Measurements from ENCODE around the gene LMO2. TPM values are rescaled to one million over a fixed set of nuclear protein-coding genes. Genes with fewer than 3 reads are reported as not detected.

The LMO2 gene
- total RNA-seq, 1 experiment from 2014 or later, result 0.33 TPM

GRCh38 chr11:33893711-33894397 lies 2.0 kb upstream of the LMO2 start:
- no peak overlapping the region for H3T11ph ChIP-seq (ENCODE audit: low read length)
- WGBS (ENCODE audit: extremely low coverage, insufficient read length, low lambda C conversion rate), result no CpG with 5 or more reads among the region's 14 CpGs
- no peaks in the 10 kb centered on the region for H3K27me3 ChIP-seq (ENCODE audit: insufficient read depth, low read length)
- H2BK15ac ChIP-seq (ENCODE audit: low read depth, low read length), result no peak overlapping the region
- H2BK5ac ChIP-seq (ENCODE audit: insufficient read length, low read length), result no peak overlapping the region
- H3K27me3 Mint-ChIP-seq (ENCODE audit: low read depth), result peaks cover 2% of the 10 kb centered on the region; the same call in 1 of the 2 replicates
- no peak overlapping the region for H3K18ac ChIP-seq (ENCODE audit: insufficient read length, low read depth, low read length)
- no peak overlapping the region for H2BK120ac ChIP-seq (ENCODE audit: low read depth, low read length, poor library complexity, severe bottlenecking)
- no peak overlapping the region for H3K4me2 ChIP-seq (ENCODE audit: insufficient read depth, insufficient read length, low read length)
- H3K4me1 ChIP-seq (ENCODE audit: insufficient read depth, low read length), result no peaks in the 10 kb centered on the region
- DNase-seq, result no peak
- H3K9ac ChIP-seq (ENCODE audit: extremely low read depth, insufficient read length, low read length), result no peak overlapping the region
- no peaks in the 10 kb centered on the region for H3K36me3 Mint-ChIP-seq (ENCODE audit: insufficient read depth in 1 of 3, low read depth in 3 of 3)
- H3K9me3 ChIP-seq (ENCODE audit: control insufficient read depth, low read depth, low read length), result no peaks in the 10 kb centered on the region
- H3K79me2 ChIP-seq (ENCODE audit: insufficient read depth, low read length), result no peaks in the 10 kb centered on the region
- H4K20me1 ChIP-seq (ENCODE audit: control insufficient read depth, insufficient read depth, insufficient read length), result no peaks in the 10 kb centered on the region
- TF ChIP-seq CTCF (conservative IDR thresholded peaks at IDR 0.05), result no peak
- H2AFZ ChIP-seq (ENCODE audit: low read length), result no peak overlapping the region
- H3K4me1 Mint-ChIP-seq, result peaks cover 19 to 21% of the 10 kb centered on the region in 2 experiments
- no peak overlapping the region for H3K14ac ChIP-seq (ENCODE audit: insufficient read depth, low read length)
- H2AK5ac ChIP-seq (ENCODE audit: insufficient read length, low read length), result no peak overlapping the region
- H3K23me2 ChIP-seq (ENCODE audit: insufficient read length, low read depth, low read length, poor library complexity, severe bottlenecking), result no peaks in the 10 kb centered on the region
- no peak overlapping the region for H3K27ac ChIP-seq (ENCODE audit: insufficient read length, low read depth, low read length)
- H3K56ac ChIP-seq (ENCODE audit: insufficient read length, low read depth, low read length), result no peak overlapping the region
- H3K27ac Mint-ChIP-seq, result no peak overlapping the region
- H4K5ac ChIP-seq (ENCODE audit: insufficient read length, low read depth, low read length), result no peak overlapping the region
- no peak overlapping the region for H3K4ac ChIP-seq (ENCODE audit: low read depth, low read length)
- no peak overlapping the region for H3K4me3 Mint-ChIP-seq
- no peak overlapping the region for H3K23ac ChIP-seq (ENCODE audit: insufficient read length, low read depth, low read length)
- H4K91ac ChIP-seq (ENCODE audit: insufficient read length, low read depth, low read length), result no peak overlapping the region
- H4K8ac ChIP-seq (replicated peaks; ENCODE audit: insufficient read length, low read depth, low read length), result no peak overlapping the region
- no peak overlapping the region for H2BK12ac ChIP-seq (ENCODE audit: insufficient read length, low read depth, low read length)
- no peaks in the 10 kb centered on the region for H3K9me3 Mint-ChIP-seq
- H3K79me1 ChIP-seq (ENCODE audit: insufficient read depth, low read depth, low read length, poor library complexity, severe bottlenecking), result no peaks in the 10 kb centered on the region
- no peak overlapping the region for H2BK20ac ChIP-seq (ENCODE audit: low read depth, low read length, poor library complexity, severe bottlenecking)

All from H9 (cell line).